GM18508 (cell line): ENCODE data around the gene LPAR1.
A peak's percentile ranks its signal among the peaks of the same experiment; 100 is the strongest.

ENCODE experiments used
- ATAC-seq: cut with Tn5 transposase; IDR thresholded peaks from one replicate; pipeline ENCODE4 v1.9.1; 2021; ENCODE audit warnings: moderate number of reproducible peaks; ENCODE audit not compliant: insufficient read depth, unreplicated experiment

LPAR1 gene

DNA sequence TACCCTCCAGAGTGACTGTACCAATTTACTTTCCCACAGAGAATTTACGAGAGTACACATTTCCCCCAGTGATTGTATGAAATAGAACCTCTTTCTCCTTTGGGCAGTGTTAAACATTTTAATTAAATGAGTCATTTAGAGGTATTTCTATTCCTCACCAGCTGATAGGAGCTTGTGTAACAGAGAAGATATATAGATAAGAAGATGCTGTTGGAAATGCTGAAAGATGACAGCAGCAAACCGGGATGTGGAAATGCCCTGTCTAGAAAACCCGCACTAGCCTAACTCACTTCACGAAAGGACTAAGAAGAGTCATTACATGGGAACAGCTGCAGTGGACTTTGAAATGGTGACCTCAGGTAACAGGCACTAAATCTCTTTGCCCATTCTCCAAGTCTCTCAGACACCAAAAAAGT, 68.3 kb downstream of the LPAR1 start:
- ATAC-seq: no peak

GRCh38 chr9:110968096-110968495, 70.2 kb downstream of the LPAR1 start:
- no peak for ATAC-seq

GRCh38 chr9:110967196-110967595, 71.1 kb downstream of the LPAR1 start:
- ATAC-seq: no peak

DNA sequence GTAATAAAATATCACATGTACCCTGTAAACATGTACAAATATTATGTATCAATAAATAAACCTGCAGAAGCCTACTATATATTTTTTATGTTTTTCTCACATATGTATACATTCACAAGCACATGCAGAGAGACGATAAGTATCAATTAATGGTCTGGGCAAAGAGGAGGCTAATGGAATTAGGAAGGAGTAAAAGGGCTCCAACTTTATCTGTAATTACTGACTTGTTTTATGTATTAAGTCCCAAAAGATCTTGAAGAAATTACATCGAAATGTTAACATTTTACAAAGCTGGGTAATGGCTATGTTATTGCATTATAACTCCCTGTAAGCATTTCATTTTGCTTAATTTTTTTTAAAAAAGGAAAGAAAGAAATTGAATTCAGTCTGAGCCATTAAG, 78.0 kb downstream of the LPAR1 start:
- no peak for ATAC-seq

DNA sequence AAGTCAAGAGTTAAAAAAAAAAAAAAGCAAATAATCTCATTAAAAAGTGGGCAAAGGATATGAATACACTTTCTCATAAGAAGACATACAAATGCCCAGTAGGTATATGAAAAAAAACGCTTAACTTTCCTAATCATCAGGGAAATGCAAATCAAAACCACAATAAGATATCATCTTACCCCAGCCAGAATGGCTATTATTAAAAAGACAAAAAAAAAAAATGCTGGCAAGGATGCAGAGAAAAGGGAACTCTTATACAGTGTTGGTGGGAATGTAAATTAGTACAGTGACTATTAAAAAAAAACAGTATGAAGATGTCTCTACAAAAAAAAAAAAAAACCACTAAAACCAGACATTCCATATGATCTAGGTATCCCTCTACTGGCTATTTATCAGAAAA, 79.4 kb downstream of the LPAR1 start:
- ATAC-seq: no peak

GRCh38 chr9:110954822-110955291, 83.4 kb downstream of the LPAR1 start:
- ATAC-seq: no peak

DNA sequence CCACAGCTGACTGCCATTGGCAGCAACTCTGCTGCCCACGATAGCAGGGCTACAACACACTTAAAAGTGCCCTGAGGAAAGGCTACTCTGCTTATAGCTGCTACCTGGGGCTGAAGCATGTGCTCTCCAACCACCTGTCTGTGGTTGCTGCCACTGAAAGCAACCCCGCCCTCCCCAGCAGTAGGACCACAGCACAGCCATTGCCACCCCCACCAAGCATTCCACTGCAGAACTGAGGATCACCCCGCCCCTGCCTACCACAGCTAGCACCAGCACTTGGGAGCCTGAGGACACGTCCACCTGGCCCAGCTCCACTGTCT, 85.8 kb downstream of the LPAR1 start:
- no peak for ATAC-seq

- ATAC-seq: no peak
These were observed 86.3 kb downstream of the LPAR1 start for GRCh38 chr9:110951805-110952539.

- ATAC-seq: no peak
These were observed 88.1 kb downstream of the LPAR1 start for GRCh38 chr9:110950041-110950645.

- no peak for ATAC-seq
These were observed 89.2 kb downstream of the LPAR1 start for GRCh38 chr9:110949081-110949480.

DNA sequence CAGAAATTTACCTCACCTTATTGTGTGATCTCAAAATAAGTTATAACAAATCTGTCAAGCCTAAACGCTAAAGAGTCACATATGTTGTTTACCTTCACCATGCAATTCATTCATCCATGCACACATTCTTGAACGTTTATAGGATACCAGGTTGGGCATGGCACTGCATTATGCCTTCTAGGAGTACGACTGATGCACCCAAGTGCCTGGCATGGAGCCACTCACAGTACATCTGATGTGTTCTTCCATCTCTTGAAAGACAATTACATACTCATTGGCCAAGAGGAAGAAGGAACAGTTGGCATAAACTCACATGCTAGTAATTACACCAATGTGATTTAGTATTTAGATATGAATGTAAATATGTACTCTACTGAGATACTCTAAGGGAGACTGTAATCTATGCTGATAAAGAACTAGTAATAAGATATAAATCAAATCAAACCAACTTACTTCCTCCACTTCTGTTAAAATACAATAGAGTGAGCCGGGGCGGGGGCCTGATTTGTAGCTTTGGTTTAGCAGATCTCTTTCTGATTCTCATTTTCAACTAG, 90.7 kb downstream of the LPAR1 start:
- ATAC-seq: no peak

GRCh38 chr9:110942522-110942921, 95.7 kb downstream of the LPAR1 start:
- no peak for ATAC-seq

DNA sequence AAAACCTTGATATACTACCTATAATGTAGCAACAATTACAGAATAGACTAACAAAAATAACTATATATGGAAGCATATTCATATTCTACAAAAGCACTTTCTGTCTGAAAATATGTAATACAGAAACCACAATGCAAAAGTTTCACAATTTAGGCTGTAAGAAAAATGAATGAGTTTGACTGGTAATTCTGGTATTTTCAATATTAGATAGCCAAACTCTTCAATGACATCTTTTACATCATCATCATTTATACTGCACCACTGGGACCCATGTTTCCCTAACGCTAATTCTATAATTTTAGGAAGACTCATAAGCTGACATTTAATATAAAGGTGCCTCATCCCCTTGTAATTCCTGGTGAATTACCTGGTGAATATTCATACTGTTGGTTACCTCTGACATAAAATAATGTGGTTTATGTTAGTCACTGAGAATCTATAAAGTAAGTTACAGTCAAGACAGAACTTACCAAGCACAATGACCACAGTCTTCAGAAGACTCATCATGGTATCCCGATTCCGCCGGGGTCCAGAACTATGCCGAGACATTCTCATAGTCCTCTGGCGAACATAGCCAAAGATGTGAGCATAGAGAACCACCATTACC, 97.2 kb downstream of the LPAR1 start:
- no peak for ATAC-seq

GRCh38 chr9:110939573-110939972, 98.7 kb downstream of the LPAR1 start:
- ATAC-seq: no peak

DNA sequence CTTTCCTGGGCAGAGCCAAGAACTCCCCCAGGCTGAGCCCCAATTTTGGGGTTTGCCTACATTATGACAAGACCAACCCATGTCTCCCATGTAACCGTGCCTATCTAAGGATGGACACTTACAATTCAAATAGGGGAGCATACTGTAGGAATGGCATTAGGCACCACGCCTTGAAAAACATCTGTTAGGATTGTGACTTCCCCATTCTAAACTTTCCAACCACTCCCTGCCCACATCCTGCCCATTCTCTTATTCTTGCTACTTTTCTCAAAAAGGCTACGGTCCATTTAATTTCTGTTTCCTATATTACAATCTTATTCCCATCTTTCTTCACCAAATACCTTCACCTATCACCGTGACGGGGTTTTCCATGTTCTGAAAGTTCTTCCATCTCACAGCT, 99.2 kb downstream of the LPAR1 start:
- ATAC-seq: no peak

GRCh38 chr9:110938242-110938641, 100.0 kb downstream of the LPAR1 start:
- no peak for ATAC-seq

DNA sequence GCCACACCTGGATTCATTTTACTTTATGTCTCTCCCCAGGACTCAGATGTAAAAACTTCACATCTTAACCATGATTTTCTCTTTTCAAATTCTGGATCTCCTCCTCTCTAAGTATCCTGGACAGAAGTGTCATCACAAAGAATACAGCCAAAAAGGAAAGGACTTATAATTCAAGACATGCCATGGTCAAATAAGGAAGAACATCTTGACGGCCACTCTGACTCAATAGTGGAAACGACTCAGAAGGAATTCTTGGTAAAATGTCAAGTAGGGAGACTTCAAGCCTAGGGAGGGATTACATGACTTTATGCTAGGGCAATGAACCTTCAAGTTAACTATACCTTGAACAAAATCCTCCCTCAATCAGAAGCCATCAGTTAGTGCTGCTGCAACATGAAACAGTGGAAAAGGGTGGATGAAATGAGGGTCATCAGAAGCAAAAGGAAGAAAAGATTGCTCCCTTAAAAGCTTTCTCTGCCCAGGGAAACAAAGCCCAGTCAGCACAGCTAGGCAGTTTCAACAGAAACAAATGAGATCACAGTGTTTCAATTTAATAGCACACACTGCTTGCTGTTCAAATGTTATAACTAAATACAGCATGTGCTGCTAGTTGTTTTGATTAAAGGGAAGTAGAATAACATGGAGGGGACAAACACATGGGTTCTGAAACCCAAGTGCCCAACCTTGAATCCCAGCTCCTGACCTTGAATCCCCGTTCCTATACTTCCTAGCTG, 101.4 kb downstream of the LPAR1 start:
- ATAC-seq: no peak

GRCh38 chr9:110936237-110936636, 102.0 kb downstream of the LPAR1 start:
- ATAC-seq: no peak

DNA sequence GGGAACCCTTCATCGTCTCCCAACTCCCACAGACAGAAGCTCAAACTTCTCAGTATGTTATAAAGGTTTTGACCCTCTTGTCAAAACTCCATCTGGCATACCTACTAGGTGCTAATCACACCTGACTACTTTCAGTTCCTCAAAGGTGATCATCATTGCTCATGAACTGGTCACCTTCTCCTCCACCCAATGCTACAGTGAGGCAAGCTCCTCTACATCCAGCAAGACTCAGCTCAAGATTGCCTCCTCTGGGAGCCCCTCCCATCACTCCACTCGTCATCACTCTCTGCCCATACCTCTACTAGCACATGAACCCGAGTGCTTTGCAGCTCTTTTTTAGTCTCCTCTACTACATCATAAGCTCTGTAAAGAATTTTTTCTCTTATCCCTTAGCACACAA, 102.4 kb downstream of the LPAR1 start:
- no peak for ATAC-seq

DNA sequence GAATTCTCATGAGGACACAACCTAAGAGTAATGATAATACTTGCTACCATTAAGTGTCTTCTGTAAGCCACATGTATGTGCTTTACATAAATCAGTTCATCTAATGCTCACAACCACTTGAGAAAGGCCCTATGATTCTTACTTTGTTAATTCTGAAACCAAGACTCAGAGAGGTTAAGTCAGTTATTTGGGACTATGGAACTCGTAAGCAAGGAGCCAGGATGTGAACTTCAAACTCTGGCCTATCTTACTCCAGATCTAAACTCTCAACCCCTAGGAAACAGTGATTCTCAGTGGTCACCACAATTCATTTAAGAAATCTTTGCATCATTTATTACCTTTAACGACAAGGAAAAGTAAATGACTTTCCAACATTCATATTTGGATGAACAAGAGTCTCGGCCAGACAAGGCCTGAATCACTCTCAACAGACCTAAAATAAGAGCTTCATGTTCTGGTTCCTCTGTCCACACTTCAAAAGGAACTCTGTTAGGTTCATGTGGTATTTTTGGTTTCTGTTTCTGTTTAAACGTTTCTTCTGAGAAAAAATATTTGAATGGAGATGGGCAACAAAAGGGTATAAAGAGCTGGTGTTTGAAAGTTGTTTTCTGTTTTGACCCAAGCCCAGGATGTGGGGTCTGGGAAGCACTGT, 104.8 kb downstream of the LPAR1 start:
- peak; percentile 72 for ATAC-seq
